ENCODE data around the gene IPO11. TPM values are rescaled to one million over a fixed set of nuclear protein-coding genes. Genes with fewer than 3 reads are reported as not detected.

IPO11 gene
- total RNA-seq, 4 donors from 2014 or later, result 24.5 to 37.2 (median 32.2) TPM

- TF ChIP-seq POLR2A (IDR thresholded peaks at IDR 0.05), result no peak
- TF ChIP-seq CTCF (IDR thresholded peaks at IDR 0.05), result no peak
- H3K4me1 ChIP-seq, result peaks cover 5 to 8% of the 10 kb centered on the region in 2 donors
- no peak overlapping the region for H3K27ac ChIP-seq
- no peaks in the 10 kb centered on the region for H3K27me3 ChIP-seq
- no peaks in the 10 kb centered on the region for H3K9me3 ChIP-seq
- H3K4me3 ChIP-seq (replicated peaks in 1 of 3), result no peak overlapping the region
- no peaks in the 10 kb centered on the region for H3K36me3 ChIP-seq
- no peak for DNase-seq
- intact Hi-C loops (cut with DNase I), result no loop called here
- 98 to 99% methylated on average over 5 of the region's 5 CpGs for WGBS, 2 donors
These were observed 191.4 kb downstream of the IPO11 start for GRCh38 chr5:62603934-62604333.

GRCh38 chr5:62605638-62606037 lies 193.1 kb downstream of the IPO11 start:
- intact Hi-C loops (cut with DNase I), result no loop called here
- no peak overlapping the region for H3K27ac ChIP-seq
- H3K4me1 ChIP-seq, result peaks cover 0 to 3% of the 10 kb centered on the region in 2 donors
- DNase-seq, result no peak
- no peaks in the 10 kb centered on the region for H3K27me3 ChIP-seq
- 96% methylated on average over 4 of the region's 4 CpGs for WGBS, 2 donors
- H3K36me3 ChIP-seq, result no peaks in the 10 kb centered on the region
- TF ChIP-seq POLR2A (IDR thresholded peaks at IDR 0.05), result no peak
- TF ChIP-seq CTCF (IDR thresholded peaks at IDR 0.05), result no peak
- no peaks in the 10 kb centered on the region for H3K9me3 ChIP-seq
- no peak overlapping the region for H3K4me3 ChIP-seq (replicated peaks in 1 of 3)

GRCh38 chr5:62606878-62607277 lies 194.3 kb downstream of the IPO11 start:
- Histone ChIP-seq H3K27me3 (no peaks in the 10 kb centered on the region), H3K36me3 (no peaks in the 10 kb centered on the region), H3K9me3 (no peaks in the 10 kb centered on the region), H3K4me1 (no peaks in the 10 kb centered on the region), H3K4me3 (replicated peaks in 1 of 3) (no peak overlapping the region), H3K27ac (no peak overlapping the region)
- intact Hi-C loops (cut with DNase I), result no loop called here
- no peak for DNase-seq
- no peak for TF ChIP-seq CTCF (IDR thresholded peaks at IDR 0.05)
- WGBS, 2 donors, result 75 to 76% methylated on average over 1 of the region's 1 CpG

- intact Hi-C loops (cut with DNase I), result no loop called here
- Histone ChIP-seq H3K27me3 (no peaks in the 10 kb centered on the region), H3K36me3 (no peaks in the 10 kb centered on the region), H3K9me3 (no peaks in the 10 kb centered on the region), H3K4me3 (replicated peaks in 1 of 3) (no peak overlapping the region), H3K4me1 (no peaks in the 10 kb centered on the region), H3K27ac (no peak overlapping the region)
- TF ChIP-seq POLR2A (IDR thresholded peaks at IDR 0.05) (no peak), CTCF (IDR thresholded peaks at IDR 0.05) (no peak)
- 97 to 99% methylated on average over 4 of the region's 4 CpGs for WGBS, 2 donors
- DNase-seq, result no peak
These were observed 195.1 kb downstream of the IPO11 start for GRCh38 chr5:62607615-62608014.

GRCh38 chr5:62608529-62609511 lies 196.3 kb downstream of the IPO11 start:
- H3K4me1 ChIP-seq, result no peaks in the 10 kb centered on the region
- no peaks in the 10 kb centered on the region for H3K9me3 ChIP-seq
- 89% methylated on average over 7 of the region's 7 CpGs for WGBS, 2 donors
- no peaks in the 10 kb centered on the region for H3K36me3 ChIP-seq
- no peak overlapping the region for H3K4me3 ChIP-seq (replicated peaks in 1 of 3)
- intact Hi-C loops (cut with DNase I), result no loop called here
- DNase-seq, result no peak
- no peak for TF ChIP-seq POLR2A (IDR thresholded peaks at IDR 0.05)
- no peak for TF ChIP-seq CTCF (IDR thresholded peaks at IDR 0.05)
- H3K27ac ChIP-seq, result no peak overlapping the region
- H3K27me3 ChIP-seq, result no peaks in the 10 kb centered on the region

All from thyroid gland (tissue), 4 donors.